Bronchial epithelial cell (primary cell): Measurements from ENCODE around the gene DOCK9. TPM values are rescaled to one million over a fixed set of nuclear protein-coding genes. Genes with fewer than 3 reads are reported as not detected.

ENCODE experiments used
- DNase-seq: peaks from one replicate; pipeline ENCODE4 v3.0.0-alpha.2; 2010; ENCODE audit warnings: low read depth
- FAIRE-seq: peaks from 2 replicates; lab custom pipeline; 2011; peaks lifted over from hg19 to GRCh38; lab: Jason Lieb, UNC
- H3K27me3 ChIP-seq: 2 replicates; pipeline ENCODE4 v1.5.1; 2011; ENCODE audit warnings: low read length; ENCODE audit not compliant: control insufficient read depth, insufficient read depth
- H3K36me3 ChIP-seq: 2 replicates; pipeline ENCODE4 v1.5.1; 2011; ENCODE audit warnings: low read length; ENCODE audit not compliant: control insufficient read depth, insufficient read depth
- H3K4me3 ChIP-seq: 2 replicates; pipeline ENCODE4 v1.5.1; 2011; ENCODE audit warnings: mild to moderate bottlenecking, low read depth, low read length, control low read depth
- CTCF ChIP-seq: IDR thresholded peaks from 2 replicates; pipeline ENCODE4 v1.5.1; 2011; ENCODE audit warnings: mild to moderate bottlenecking, moderate library complexity, low read length, control low read depth, inconsistent platforms; ENCODE audit not compliant: insufficient read depth, severe bottlenecking
- total RNA-seq: library from RNA; depleted of rRNA; stranded (reverse); fragments of >200 nt; gene quantifications from 2 replicates; pipeline ENCODE4 v1.2.1, GENCODE V29; 2014

DOCK9 gene
- total RNA-seq, 1 donor from 2014 or later = 72.9 TPM

- Histone ChIP-seq H3K36me3 (no peaks in the 10 kb centered on the region), H3K27me3 (no peaks in the 10 kb centered on the region), H3K4me3 (no peak overlapping the region)
- TF ChIP-seq CTCF = no peak
- no peak for DNase-seq
- FAIRE-seq = no peak
Observed at GRCh38 chr13:98940325-98941001, 37.4 kb downstream of the DOCK9 start.

DNA sequence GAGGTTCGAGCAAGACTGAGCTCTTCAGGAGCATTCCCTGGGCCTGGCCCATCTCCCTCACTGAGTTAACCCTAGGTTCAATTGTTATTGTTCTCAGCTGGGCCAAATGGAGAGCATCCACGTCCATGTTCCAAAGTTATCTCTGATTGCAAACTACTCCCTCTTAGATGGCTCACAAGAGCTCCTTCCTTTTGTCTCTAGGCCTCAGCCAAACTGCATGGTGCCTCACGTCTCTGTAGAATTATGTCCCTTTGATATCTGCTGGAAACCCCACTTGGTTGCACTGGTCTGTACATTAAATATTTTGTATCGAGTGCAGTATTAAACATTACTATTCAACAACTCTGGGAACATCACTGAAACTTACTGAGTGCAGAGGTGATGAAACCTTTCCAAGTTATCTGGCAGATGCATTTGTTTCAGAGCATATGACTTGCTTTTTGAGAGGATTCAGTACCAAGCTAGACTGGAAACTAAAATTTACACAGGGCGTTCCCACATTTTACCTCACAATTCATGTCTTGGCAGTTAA, 38.1 kb downstream of the DOCK9 start:
- no peaks in the 10 kb centered on the region for H3K36me3 ChIP-seq
- no peak for TF ChIP-seq CTCF
- no peak overlapping the region for H3K4me3 ChIP-seq
- H3K27me3 ChIP-seq = no peaks in the 10 kb centered on the region
- FAIRE-seq (no peak), DNase-seq (no peak)

- Histone ChIP-seq H3K4me3 (no peak overlapping the region), H3K27me3 (no peaks in the 10 kb centered on the region), H3K36me3 (no peaks in the 10 kb centered on the region)
- DNase-seq = no peak
- TF ChIP-seq CTCF = no peak
- no peak for FAIRE-seq
Observed at GRCh38 chr13:98938801-98939200, 39.1 kb downstream of the DOCK9 start.

DNA sequence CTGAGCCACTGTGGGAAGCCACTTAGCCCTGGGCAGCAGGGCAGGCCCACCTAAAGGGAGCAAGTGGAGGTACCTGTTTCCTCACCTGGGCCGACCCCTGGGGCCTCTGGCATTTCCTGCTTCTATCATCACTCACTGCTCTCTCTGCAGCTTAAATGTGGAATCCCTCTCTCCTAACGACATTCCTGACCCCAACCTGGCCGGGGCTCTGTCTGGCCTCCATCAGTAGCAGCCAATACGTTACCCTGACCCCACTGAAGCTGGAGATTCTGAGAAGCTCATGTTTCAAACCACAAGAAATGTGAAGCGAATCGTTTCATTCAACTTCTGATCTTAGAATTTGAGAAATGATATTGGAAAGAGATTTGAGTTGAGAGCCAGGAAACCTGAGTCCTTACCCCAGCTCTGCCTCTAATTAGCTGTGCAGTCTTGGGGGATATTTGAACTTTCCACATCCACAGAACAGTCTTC, 39.9 kb downstream of the DOCK9 start:
- no peaks in the 10 kb centered on the region for H3K36me3 ChIP-seq
- no peak for TF ChIP-seq CTCF
- FAIRE-seq = no peak
- no peak overlapping the region for H3K4me3 ChIP-seq
- DNase-seq = no peak
- no peaks in the 10 kb centered on the region for H3K27me3 ChIP-seq

DNA sequence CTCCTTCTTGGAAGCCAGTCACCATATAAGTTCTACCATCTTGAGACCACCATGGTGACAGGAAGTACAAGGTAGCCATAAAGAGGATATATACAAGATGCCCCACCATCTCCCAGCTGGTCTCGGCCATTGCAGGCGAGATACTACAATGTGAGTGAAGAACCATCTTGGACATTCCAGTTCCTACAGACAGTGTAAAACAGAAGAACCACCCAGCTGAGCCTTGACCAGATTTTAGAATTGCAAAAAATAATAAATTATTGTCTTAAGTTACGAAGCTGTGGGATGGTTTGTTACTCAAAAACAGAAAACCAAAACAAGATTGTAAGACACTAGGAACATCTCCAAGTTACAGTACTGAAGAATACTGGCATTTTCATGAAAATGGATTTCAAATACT, 43.6 kb downstream of the DOCK9 start:
- no peaks in the 10 kb centered on the region for H3K27me3 ChIP-seq
- no peak for TF ChIP-seq CTCF
- DNase-seq (no peak), FAIRE-seq (peak; percentile 7)
- H3K36me3 ChIP-seq = peaks cover 3% of the 10 kb centered on the region
- H3K4me3 ChIP-seq = no peak overlapping the region

- no peak for DNase-seq
- FAIRE-seq = no peak
- Histone ChIP-seq H3K4me3 (no peak overlapping the region), H3K36me3 (peaks cover 5% of the 10 kb centered on the region), H3K27me3 (no peaks in the 10 kb centered on the region)
- no peak for TF ChIP-seq CTCF
Observed at GRCh38 chr13:98930151-98930591, 47.7 kb downstream of the DOCK9 start.
